ENCODE results near the gene TRIM40.

DNA sequence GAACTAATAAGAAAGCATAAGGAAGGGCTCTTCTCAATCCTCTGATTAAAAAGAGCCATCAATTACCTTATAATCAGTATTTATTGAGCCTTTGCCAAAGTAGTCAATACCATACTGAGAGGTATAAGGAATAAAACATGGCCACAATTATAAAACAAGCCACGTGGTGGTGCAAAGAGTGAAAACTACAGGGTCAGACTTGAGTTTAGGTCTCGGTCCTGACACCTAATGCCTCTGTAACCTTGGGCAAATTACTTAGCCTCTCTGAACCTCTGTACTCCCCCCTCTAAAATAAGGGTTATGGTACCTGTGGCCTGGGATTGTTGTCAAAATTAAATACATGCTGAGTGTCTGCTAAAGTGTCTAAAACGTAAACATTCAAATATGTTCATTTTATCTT lies 13.3 kb downstream of the TRIM40 start:
- TF ChIP-seq POLR2A (IDR thresholded peaks at IDR 0.05), result no peak
- TF ChIP-seq, protein P1, sequence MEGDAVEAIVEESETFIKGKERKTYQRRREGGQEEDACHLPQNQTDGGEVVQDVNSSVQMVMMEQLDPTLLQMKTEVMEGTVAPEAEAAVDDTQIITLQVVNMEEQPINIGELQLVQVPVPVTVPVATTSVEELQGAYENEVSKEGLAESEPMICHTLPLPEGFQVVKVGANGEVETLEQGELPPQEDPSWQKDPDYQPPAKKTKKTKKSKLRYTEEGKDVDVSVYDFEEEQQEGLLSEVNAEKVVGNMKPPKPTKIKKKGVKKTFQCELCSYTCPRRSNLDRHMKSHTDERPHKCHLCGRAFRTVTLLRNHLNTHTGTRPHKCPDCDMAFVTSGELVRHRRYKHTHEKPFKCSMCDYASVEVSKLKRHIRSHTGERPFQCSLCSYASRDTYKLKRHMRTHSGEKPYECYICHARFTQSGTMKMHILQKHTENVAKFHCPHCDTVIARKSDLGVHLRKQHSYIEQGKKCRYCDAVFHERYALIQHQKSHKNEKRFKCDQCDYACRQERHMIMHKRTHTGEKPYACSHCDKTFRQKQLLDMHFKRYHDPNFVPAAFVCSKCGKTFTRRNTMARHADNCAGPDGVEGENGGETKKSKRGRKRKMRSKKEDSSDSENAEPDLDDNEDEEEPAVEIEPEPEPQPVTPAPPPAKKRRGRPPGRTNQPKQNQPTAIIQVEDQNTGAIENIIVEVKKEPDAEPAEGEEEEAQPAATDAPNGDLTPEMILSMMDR (IDR thresholded peaks at IDR 0.05), result no peak
